UCSD-AML1 (cell line): Measurements from ENCODE around the gene SCRN2.

ENCODE experiments used
- DNase-seq: peaks from one replicate; lab custom pipeline; 2025; ENCODE audit not compliant: unreplicated experiment; lab: John Stamatoyannopoulos, UW

The SCRN2 gene

GRCh38 chr17:47840742-47841487 lies at the start of gene SCRN2:
Gene SCRN2 (minus strand): TSS chr17:47841273. CDS start chr17:47840843, 430 bp downstream.
- peak; percentile 94 for DNase-seq

GRCh38 chr17:47889734-47890529 lies 48.9 kb upstream of the SCRN2 start:
- DNase-seq, result peak; percentile 82

GRCh38 chr17:47888293-47888692 lies 47.2 kb upstream of the SCRN2 start:
- no peak for DNase-seq

- DNase-seq, result no peak
Observed at GRCh38 chr17:47884905-47885730, 44.0 kb upstream of the SCRN2 start.

- DNase-seq, result no peak
Observed at GRCh38 chr17:47884427-47884740, 43.3 kb upstream of the SCRN2 start.

GRCh38 chr17:47883589-47884426 lies 42.7 kb upstream of the SCRN2 start:
- no peak for DNase-seq

- DNase-seq, result no peak
Observed at GRCh38 chr17:47882695-47883588, 41.9 kb upstream of the SCRN2 start.

GRCh38 chr17:47882247-47882646 lies 41.2 kb upstream of the SCRN2 start:
- DNase-seq, result no peak

GRCh38 chr17:47879776-47880454 lies 38.8 kb upstream of the SCRN2 start:
- DNase-seq, result no peak

- no peak for DNase-seq
Observed at GRCh38 chr17:47879028-47879585, 38.0 kb upstream of the SCRN2 start.

- DNase-seq, result no peak
Observed at GRCh38 chr17:47878203-47879027, 37.3 kb upstream of the SCRN2 start.

GRCh38 chr17:47877368-47878034 lies 36.4 kb upstream of the SCRN2 start:
- DNase-seq, result peak; percentile 38

- DNase-seq, result no peak
Observed at GRCh38 chr17:47875011-47875985, 34.2 kb upstream of the SCRN2 start.

- DNase-seq, result no peak
Observed at GRCh38 chr17:47873200-47874090, 32.4 kb upstream of the SCRN2 start.

- no peak for DNase-seq
Observed at GRCh38 chr17:47872651-47873161, 31.6 kb upstream of the SCRN2 start.
